Measurements from ENCODE around the gene CFAP97D1. TPM values are rescaled to one million over a fixed set of nuclear protein-coding genes. Genes with fewer than 3 reads are reported as not detected.

CFAP97D1 gene
- total RNA-seq, 1 donor from 2014 or later: 0.16 TPM

GRCh38 chr17:43825567-43825966 is 45.3 kb downstream of the CFAP97D1 start:
- no peaks in the 10 kb centered on the region for H3K9me3 ChIP-seq (ENCODE audit: insufficient read depth, low read depth, low read length)
- H3K79me2 ChIP-seq (ENCODE audit: insufficient read depth, low read length): no peaks in the 10 kb centered on the region
- no peak overlapping the region for H3K27ac Mint-ChIP-seq (ENCODE audit: unreplicated experiment)
- H3K4me3 ChIP-seq (ENCODE audit: insufficient read depth, low read depth, low read length): no peak overlapping the region
- H2AFZ ChIP-seq (ENCODE audit: low read depth, low read length): no peak overlapping the region
- no peak for TF ChIP-seq EZH2 (IDR thresholded peaks at IDR 0.05; ENCODE audit: insufficient read depth, low read length)
- no peak for TF ChIP-seq CTCF (IDR thresholded peaks at IDR 0.05; ENCODE audit: insufficient read depth, low read depth, low read length)
- DNase-seq (ENCODE audit: low read depth) (no peak), FAIRE-seq (no peak)
- H4K20me1 ChIP-seq (ENCODE audit: insufficient read depth, low read length): peaks cover 36% of the 10 kb centered on the region
- no peak overlapping the region for H3K9ac ChIP-seq (ENCODE audit: low read length)
- H3K27me3 ChIP-seq (ENCODE audit: insufficient read depth, low read length): no peaks in the 10 kb centered on the region
- H3K4me2 ChIP-seq (ENCODE audit: low read length): no peak overlapping the region
- peaks cover 25% of the 10 kb centered on the region for H3K36me3 Mint-ChIP-seq (ENCODE audit: low read depth, unreplicated experiment)
- peaks cover 32% of the 10 kb centered on the region for H3K36me3 ChIP-seq (ENCODE audit: insufficient read depth, low read length)
- peaks cover 2% of the 10 kb centered on the region for H3K4me1 Mint-ChIP-seq (ENCODE audit: low read depth, unreplicated experiment)
- H3K9me3 Mint-ChIP-seq (ENCODE audit: unreplicated experiment): no peaks in the 10 kb centered on the region
- no peak overlapping the region for H3K27ac ChIP-seq (ENCODE audit: low read depth, low read length)
- no peaks in the 10 kb centered on the region for H3K4me1 ChIP-seq (ENCODE audit: insufficient read depth, low read length)
- H3K4me3 Mint-ChIP-seq (ENCODE audit: unreplicated experiment): no peak overlapping the region
- H3K27me3 Mint-ChIP-seq (ENCODE audit: low read depth, unreplicated experiment): peaks cover 10% of the 10 kb centered on the region

- H3K4me3 ChIP-seq (ENCODE audit: insufficient read depth, low read depth, low read length): no peak overlapping the region
- Mint-ChIP-seq H3K4me3 (ENCODE audit: unreplicated experiment) (no peak overlapping the region), H3K27ac (ENCODE audit: unreplicated experiment) (no peak overlapping the region), H3K36me3 (ENCODE audit: low read depth, unreplicated experiment) (peaks cover 28% of the 10 kb centered on the region), H3K9me3 (ENCODE audit: unreplicated experiment) (no peaks in the 10 kb centered on the region), H3K27me3 (ENCODE audit: low read depth, unreplicated experiment) (peaks cover 10% of the 10 kb centered on the region), H3K4me1 (ENCODE audit: low read depth, unreplicated experiment) (peaks cover 2% of the 10 kb centered on the region)
- peaks cover 41% of the 10 kb centered on the region for H4K20me1 ChIP-seq (ENCODE audit: insufficient read depth, low read length)
- H3K79me2 ChIP-seq (ENCODE audit: insufficient read depth, low read length): no peaks in the 10 kb centered on the region
- H2AFZ ChIP-seq (ENCODE audit: low read depth, low read length): no peak overlapping the region
- no peak overlapping the region for H3K27ac ChIP-seq (ENCODE audit: low read depth, low read length)
- no peak overlapping the region for H3K4me2 ChIP-seq (ENCODE audit: low read length)
- H3K27me3 ChIP-seq (ENCODE audit: insufficient read depth, low read length): no peaks in the 10 kb centered on the region
- H3K4me1 ChIP-seq (ENCODE audit: insufficient read depth, low read length): no peaks in the 10 kb centered on the region
- FAIRE-seq (no peak), DNase-seq (ENCODE audit: low read depth) (no peak)
- H3K36me3 ChIP-seq (ENCODE audit: insufficient read depth, low read length): peaks cover 32% of the 10 kb centered on the region
- H3K9ac ChIP-seq (ENCODE audit: low read length): no peak overlapping the region
- H3K9me3 ChIP-seq (ENCODE audit: insufficient read depth, low read depth, low read length): no peaks in the 10 kb centered on the region
- no peak for TF ChIP-seq EZH2 (IDR thresholded peaks at IDR 0.05; ENCODE audit: insufficient read depth, low read length)
- no peak for TF ChIP-seq CTCF (IDR thresholded peaks at IDR 0.05; ENCODE audit: insufficient read depth, low read depth, low read length)
Measured at GRCh38 chr17:43826206-43826605, 46.0 kb downstream of the CFAP97D1 start.

GRCh38 chr17:43827596-43827995 is 47.4 kb downstream of the CFAP97D1 start:
- Histone ChIP-seq H3K4me2 (ENCODE audit: low read length) (no peak overlapping the region), H3K4me3 (ENCODE audit: insufficient read depth, low read depth, low read length) (no peak overlapping the region), H3K36me3 (ENCODE audit: insufficient read depth, low read length) (peaks cover 29% of the 10 kb centered on the region), H3K27ac (ENCODE audit: low read depth, low read length) (no peak overlapping the region), H3K79me2 (ENCODE audit: insufficient read depth, low read length) (no peaks in the 10 kb centered on the region), H3K4me1 (ENCODE audit: insufficient read depth, low read length) (peaks cover 8% of the 10 kb centered on the region), H2AFZ (ENCODE audit: low read depth, low read length) (no peak overlapping the region), H4K20me1 (ENCODE audit: insufficient read depth, low read length) (peaks cover 51% of the 10 kb centered on the region), H3K27me3 (ENCODE audit: insufficient read depth, low read length) (no peaks in the 10 kb centered on the region), H3K9ac (ENCODE audit: low read length) (no peak overlapping the region), H3K9me3 (ENCODE audit: insufficient read depth, low read depth, low read length) (no peaks in the 10 kb centered on the region)
- TF ChIP-seq EZH2 (IDR thresholded peaks at IDR 0.05; ENCODE audit: insufficient read depth, low read length): no peak
- no peak for TF ChIP-seq CTCF (IDR thresholded peaks at IDR 0.05; ENCODE audit: insufficient read depth, low read depth, low read length)
- H3K4me3 Mint-ChIP-seq (ENCODE audit: unreplicated experiment): no peak overlapping the region
- H3K9me3 Mint-ChIP-seq (ENCODE audit: unreplicated experiment): no peaks in the 10 kb centered on the region
- peaks cover 9% of the 10 kb centered on the region for H3K4me1 Mint-ChIP-seq (ENCODE audit: low read depth, unreplicated experiment)
- peaks cover 25% of the 10 kb centered on the region for H3K36me3 Mint-ChIP-seq (ENCODE audit: low read depth, unreplicated experiment)
- peaks cover 12% of the 10 kb centered on the region for H3K27me3 Mint-ChIP-seq (ENCODE audit: low read depth, unreplicated experiment)
- no peak overlapping the region for H3K27ac Mint-ChIP-seq (ENCODE audit: unreplicated experiment)
- DNase-seq (ENCODE audit: low read depth) (no peak), FAIRE-seq (no peak)

Data from astrocyte (in vitro differentiated cells and primary cell).